ENCODE results near the gene MAP3K4.

- TF ChIP-seq CTCF (IDR thresholded peaks at IDR 0.05): no peak
- no peak for TF ChIP-seq POLR2A (IDR thresholded peaks at IDR 0.05)
- TF ChIP-seq POLR2AphosphoS5 (IDR thresholded peaks at IDR 0.05): no peak
- TF ChIP-seq EP300 (IDR thresholded peaks at IDR 0.05): no peak
Measured at GRCh38 chr6:161127071-161127740, 135.6 kb downstream of the MAP3K4 start.

Data from stomach (tissue), 4 donors.